Measurements from ENCODE around the gene UTF1. TPM values are rescaled to one million over a fixed set of nuclear protein-coding genes. Genes with fewer than 3 reads are reported as not detected.

The UTF1 gene
- total RNA-seq, 1 donor: under 0.01 TPM

- no peak for DNase-seq (ENCODE audit: low read depth in 2 of 3, low spot score in 2 of 3)
These were observed 12.8 kb downstream of the UTF1 start for GRCh38 chr10:133242611-133243356.

GRCh38 chr10:133243593-133243992 lies 13.6 kb downstream of the UTF1 start:
- no peak for DNase-seq (ENCODE audit: low read depth in 2 of 3, low spot score in 2 of 3)

GRCh38 chr10:133245439-133246235 lies 15.6 kb downstream of the UTF1 start:
- DNase-seq (ENCODE audit: low read depth in 2 of 3, low spot score in 2 of 3): peak in 2 of 3 donors; percentile 45

- DNase-seq (ENCODE audit: low read depth in 2 of 3, low spot score in 2 of 3): no peak
These were observed 16.2 kb downstream of the UTF1 start for GRCh38 chr10:133246236-133246626.

- no peak for DNase-seq (ENCODE audit: low read depth in 2 of 3, low spot score in 2 of 3)
These were observed 17.8 kb downstream of the UTF1 start for GRCh38 chr10:133247681-133248333.

GRCh38 chr10:133248334-133248715 lies 18.3 kb downstream of the UTF1 start:
- DNase-seq (ENCODE audit: low read depth in 2 of 3, low spot score in 2 of 3): no peak

GRCh38 chr10:133249094-133249780 lies 19.2 kb downstream of the UTF1 start:
- no peak for DNase-seq (ENCODE audit: low read depth in 2 of 3, low spot score in 2 of 3)

- DNase-seq (ENCODE audit: low read depth in 2 of 3, low spot score in 2 of 3): no peak
These were observed 20.1 kb downstream of the UTF1 start for GRCh38 chr10:133249975-133250754.

- no peak for DNase-seq (ENCODE audit: low read depth in 2 of 3, low spot score in 2 of 3)
These were observed 21.6 kb downstream of the UTF1 start for GRCh38 chr10:133251388-133252222.

GRCh38 chr10:133252223-133252552 lies 22.2 kb downstream of the UTF1 start:
- no peak for DNase-seq (ENCODE audit: low read depth in 2 of 3, low spot score in 2 of 3)

- DNase-seq (ENCODE audit: low read depth in 2 of 3, low spot score in 2 of 3): no peak
These were observed 23.4 kb downstream of the UTF1 start for GRCh38 chr10:133253361-133253955.

- DNase-seq (ENCODE audit: low read depth in 2 of 3, low spot score in 2 of 3): no peak
These were observed 24.6 kb downstream of the UTF1 start for GRCh38 chr10:133254421-133255120.

GRCh38 chr10:133255323-133255722 lies 25.3 kb downstream of the UTF1 start:
- no peak for DNase-seq (ENCODE audit: low read depth in 2 of 3, low spot score in 2 of 3)

GRCh38 chr10:133257489-133258065 lies 27.6 kb downstream of the UTF1 start:
- DNase-seq (ENCODE audit: low read depth in 2 of 3, low spot score in 2 of 3): peak in 1 of 3 donors; percentile 59

- DNase-seq (ENCODE audit: low read depth in 2 of 3, low spot score in 2 of 3): peak in 2 of 3 donors; percentile 39 to 44
These were observed 28.2 kb downstream of the UTF1 start for GRCh38 chr10:133258066-133258817.

GRCh38 chr10:133258818-133259601 lies 29.0 kb downstream of the UTF1 start:
- peak; percentile 53 to 97 (median 96) for DNase-seq (ENCODE audit: low read depth in 2 of 3, low spot score in 2 of 3)

GRCh38 chr10:133259602-133259989 lies 29.6 kb downstream of the UTF1 start:
- no peak for DNase-seq (ENCODE audit: low read depth in 2 of 3, low spot score in 2 of 3)

All from hematopoietic multipotent progenitor cell (in vitro differentiated cells).